Measurements from ENCODE around the gene TTC6. TPM values are rescaled to one million over a fixed set of nuclear protein-coding genes. Genes with fewer than 3 reads are reported as not detected.
A peak's percentile ranks its signal among the peaks of the same experiment; 100 is the strongest.

TTC6 gene, protein sequence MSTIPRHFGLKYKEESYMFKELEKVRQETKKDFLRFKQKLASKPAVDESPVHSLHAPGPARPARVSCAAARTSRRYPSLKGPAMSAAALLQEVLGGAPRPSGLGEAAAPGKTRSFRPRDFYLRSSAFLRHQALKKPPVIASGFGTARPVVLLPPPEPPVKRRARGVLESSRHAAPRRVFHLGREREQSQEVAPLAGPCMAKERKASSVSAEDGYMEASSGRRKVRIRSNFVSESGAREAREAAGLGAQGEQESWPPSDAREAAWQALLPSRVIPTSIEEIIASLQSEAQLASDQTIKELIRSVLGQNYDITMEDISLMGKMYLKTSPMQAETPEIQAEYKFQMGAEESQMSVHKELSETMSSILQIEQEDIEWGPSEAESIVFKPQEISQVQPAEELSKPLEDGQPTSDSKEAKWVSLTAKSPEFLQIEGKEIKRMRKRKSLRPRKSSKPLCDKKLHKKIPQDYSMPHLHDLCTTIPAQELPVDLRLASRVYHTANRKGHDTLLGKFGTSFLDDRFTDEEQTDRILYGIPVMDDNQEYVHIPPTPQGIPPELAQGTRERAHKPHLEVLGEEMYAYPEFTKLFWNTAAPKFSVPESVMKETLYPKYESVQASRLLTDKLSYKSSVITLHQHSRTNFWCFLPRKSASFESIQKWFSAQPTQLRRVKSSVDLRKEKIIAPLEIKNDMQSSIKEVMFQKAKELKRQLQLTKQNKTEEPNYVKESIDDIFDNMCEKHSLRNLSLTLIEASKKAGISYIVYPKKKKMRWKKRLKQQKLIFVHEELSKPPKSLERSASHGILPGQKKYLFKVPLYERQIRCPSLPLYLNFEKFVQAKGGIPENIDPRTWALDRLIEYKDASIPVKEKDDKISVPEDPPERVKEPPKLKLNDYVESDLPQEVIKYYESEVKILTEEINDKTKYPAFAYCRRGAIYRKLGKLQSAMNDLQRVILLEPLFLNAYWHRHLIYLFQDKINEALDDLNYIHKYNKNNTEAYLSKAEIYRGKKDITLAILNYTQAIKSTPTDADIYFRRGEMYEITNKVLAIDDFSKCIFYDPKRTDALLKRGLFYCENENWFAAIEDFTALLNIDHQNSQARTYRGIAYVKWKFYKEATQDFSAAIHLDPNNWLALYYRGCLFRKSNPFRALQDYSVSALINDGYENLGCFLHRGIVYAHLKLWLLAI (N-terminal part only)
- total RNA-seq: 10 to 100 TPM in 3 of 6 donors, 1 to 10 TPM in 3; 5.2 to 63.9 (median 10.8) TPM

DNA sequence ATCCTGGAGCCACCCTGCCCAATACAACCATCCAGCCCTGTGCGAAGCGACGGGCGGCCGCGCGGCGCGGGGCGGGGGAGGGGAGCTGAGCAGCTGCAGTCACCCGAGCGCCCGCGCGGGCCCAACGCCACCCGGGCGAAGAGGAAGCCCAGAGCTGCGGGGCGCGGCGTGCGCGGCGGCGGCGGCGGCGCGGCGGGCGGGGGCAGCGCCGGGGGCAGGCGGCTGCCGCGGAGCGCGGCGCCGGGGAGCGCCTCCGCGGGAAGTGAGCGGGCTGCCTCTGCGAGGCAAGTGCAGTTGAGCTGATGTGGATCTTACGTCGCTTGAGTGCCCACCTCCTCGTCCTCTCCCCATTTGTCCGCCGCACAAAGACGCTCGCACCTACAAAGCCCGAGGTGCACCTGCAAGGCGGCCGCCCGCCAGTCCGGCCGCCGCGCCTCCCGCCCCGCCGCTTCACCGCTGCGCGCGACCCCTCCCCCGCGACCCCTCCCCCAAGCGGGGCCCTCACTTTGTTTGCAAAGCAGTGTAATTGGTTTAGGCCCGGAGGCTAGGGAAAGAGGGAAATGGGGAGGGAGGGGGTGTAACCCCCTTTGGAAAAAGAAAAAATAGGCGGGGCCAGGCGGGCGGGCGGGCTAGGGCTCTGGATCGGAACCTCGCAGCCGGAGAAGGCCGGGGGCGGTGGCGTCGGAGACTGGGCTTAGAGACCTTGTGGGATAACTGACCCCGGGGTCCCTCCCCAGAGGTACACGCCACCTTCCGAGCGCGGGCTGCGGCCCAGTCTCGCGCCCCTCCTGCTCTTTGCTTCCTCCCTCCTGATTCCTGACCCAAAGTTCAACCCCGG, at the start of gene TTC6, which contains the start of gene FOXA1:
Gene TTC6, plus strand, starts transcription at position 659 of the 838 bp plus-strand sequence. CDS start 26,436 bp downstream, outside the sequence.
Gene FOXA1, minus strand, starts transcription at position 279 of the 838 bp plus-strand sequence. Its CDS starts 277 bp downstream, at position 2.
- Histone ChIP-seq H3K4me3 (peak within 1 kb of the TSS; percentile 27 to 62 (median 51)), H3K27me3 (peaks cover 2 to 75% (median 43%) of the 10 kb centered on the region in 4 donors), H3K4me1 (peaks cover 29 to 65% (median 41%) of the 10 kb centered on the region in 4 donors), H3K36me3 (no peaks in the 10 kb centered on the region), H3K9me3 (no peaks in the 10 kb centered on the region), H3K27ac (peak within 1 kb of the TSS; percentile 85 to 92 (median 89))
- 2 to 3% methylated on average over 31 to 59 of the region's 92 CpGs for WGBS, 2 donors
- TF ChIP-seq, protein P1, sequence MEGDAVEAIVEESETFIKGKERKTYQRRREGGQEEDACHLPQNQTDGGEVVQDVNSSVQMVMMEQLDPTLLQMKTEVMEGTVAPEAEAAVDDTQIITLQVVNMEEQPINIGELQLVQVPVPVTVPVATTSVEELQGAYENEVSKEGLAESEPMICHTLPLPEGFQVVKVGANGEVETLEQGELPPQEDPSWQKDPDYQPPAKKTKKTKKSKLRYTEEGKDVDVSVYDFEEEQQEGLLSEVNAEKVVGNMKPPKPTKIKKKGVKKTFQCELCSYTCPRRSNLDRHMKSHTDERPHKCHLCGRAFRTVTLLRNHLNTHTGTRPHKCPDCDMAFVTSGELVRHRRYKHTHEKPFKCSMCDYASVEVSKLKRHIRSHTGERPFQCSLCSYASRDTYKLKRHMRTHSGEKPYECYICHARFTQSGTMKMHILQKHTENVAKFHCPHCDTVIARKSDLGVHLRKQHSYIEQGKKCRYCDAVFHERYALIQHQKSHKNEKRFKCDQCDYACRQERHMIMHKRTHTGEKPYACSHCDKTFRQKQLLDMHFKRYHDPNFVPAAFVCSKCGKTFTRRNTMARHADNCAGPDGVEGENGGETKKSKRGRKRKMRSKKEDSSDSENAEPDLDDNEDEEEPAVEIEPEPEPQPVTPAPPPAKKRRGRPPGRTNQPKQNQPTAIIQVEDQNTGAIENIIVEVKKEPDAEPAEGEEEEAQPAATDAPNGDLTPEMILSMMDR (IDR thresholded peaks at IDR 0.05): no peak
- peak in 1 of 2 donors; percentile 53 for TF ChIP-seq POLR2AphosphoS5 (IDR thresholded peaks at IDR 0.05)
- peak in 2 of 4 donors; percentile 21 to 69 for TF ChIP-seq POLR2A (IDR thresholded peaks at IDR 0.05)
- TF ChIP-seq EP300 (IDR thresholded peaks at IDR 0.05): no peak
- ATAC-seq (ENCODE audit: low FRiP score in 2 of 2) (peak; percentile 9 to 33), DNase-seq (peak; percentile 74 to 93)

DNA sequence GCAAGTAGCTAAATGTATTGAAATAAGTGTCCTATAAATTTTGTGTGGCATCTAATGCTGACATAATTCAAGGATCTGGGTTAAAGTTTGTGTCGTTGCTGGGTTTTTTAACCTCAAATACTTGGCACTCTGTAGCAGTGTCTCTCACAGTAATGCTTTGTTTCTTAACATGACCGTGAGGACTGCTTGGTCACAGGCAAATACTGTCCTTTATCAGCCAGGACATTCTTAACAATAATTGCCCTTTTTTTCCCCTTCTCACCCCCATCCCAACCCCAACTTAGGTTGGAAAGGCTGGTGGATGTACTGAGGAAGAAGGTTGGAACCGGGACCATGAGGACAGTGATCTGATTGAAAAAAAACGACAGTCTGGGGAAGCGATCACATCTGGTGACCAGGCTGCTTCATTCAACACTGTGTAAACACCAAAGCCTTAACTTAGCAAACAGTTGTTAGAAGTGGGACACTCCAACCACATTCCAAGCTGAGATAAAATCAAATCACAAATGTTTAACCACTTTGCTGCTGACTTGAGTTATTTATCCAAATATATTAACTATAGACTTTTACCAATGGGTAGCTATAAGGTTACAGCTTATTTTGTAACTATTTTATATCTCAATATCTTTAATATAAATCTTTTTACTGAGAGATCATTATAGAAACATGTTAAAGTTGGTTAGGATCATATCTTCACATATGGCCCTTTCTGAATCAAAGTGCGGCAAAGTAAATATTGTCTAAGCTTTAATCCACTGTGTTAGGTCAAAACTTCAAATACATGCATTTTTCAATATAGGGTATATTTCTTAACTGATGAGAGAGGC, 48.6 kb upstream of the TTC6 start:
- H3K36me3 ChIP-seq: no peaks in the 10 kb centered on the region
- peak overlapping the region in 1 of 4 donors; percentile 10 for H3K4me3 ChIP-seq
- 43 to 49% methylated on average over 6 of the region's 6 CpGs for WGBS, 2 donors
- TF ChIP-seq POLR2A (IDR thresholded peaks at IDR 0.05): no peak
- TF ChIP-seq, protein P1 (IDR thresholded peaks at IDR 0.05): no peak
- TF ChIP-seq POLR2AphosphoS5 (IDR thresholded peaks at IDR 0.05): no peak
- no peak for TF ChIP-seq EP300 (IDR thresholded peaks at IDR 0.05)
- H3K27me3 ChIP-seq: no peaks in the 10 kb centered on the region
- no peaks in the 10 kb centered on the region for H3K9me3 ChIP-seq
- no peaks in the 10 kb centered on the region for H3K4me1 ChIP-seq
- ATAC-seq (ENCODE audit: low FRiP score in 2 of 2) (peak; percentile 32 to 68), DNase-seq (no peak)
- H3K27ac ChIP-seq: peak overlapping the region in 1 of 4 donors; percentile 40

DNA sequence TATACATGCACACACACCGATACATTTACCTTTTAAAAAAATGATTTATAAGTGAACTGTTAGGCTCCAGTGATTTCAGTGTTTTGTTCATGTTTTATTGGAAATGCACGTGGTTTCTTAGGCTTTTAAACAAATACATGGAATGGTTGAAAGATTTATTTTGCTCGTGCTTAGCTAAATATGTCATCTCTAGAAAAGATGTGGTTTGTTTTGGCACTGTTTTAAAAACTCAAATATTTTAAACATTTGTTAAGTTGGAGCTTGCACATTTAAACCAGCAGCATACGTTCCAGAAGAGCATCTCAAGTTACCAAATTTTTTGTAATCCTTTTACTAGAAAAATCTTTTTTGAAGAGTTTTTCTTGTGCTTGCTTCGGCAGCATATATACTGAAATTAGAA, 44.9 kb upstream of the TTC6 start:
- Histone ChIP-seq H3K9me3 (peaks cover 0 to 8% (median 0%) of the 10 kb centered on the region in 4 donors), H3K36me3 (no peaks in the 10 kb centered on the region), H3K27ac (no peak overlapping the region), H3K4me3 (no peak overlapping the region), H3K27me3 (no peaks in the 10 kb centered on the region), H3K4me1 (no peaks in the 10 kb centered on the region)
- DNase-seq (no peak), ATAC-seq (ENCODE audit: low FRiP score in 2 of 2) (no peak)
- no peak for TF ChIP-seq EP300 (IDR thresholded peaks at IDR 0.05)
- 50 to 52% methylated on average over 5 of the region's 5 CpGs for WGBS, 2 donors

DNA sequence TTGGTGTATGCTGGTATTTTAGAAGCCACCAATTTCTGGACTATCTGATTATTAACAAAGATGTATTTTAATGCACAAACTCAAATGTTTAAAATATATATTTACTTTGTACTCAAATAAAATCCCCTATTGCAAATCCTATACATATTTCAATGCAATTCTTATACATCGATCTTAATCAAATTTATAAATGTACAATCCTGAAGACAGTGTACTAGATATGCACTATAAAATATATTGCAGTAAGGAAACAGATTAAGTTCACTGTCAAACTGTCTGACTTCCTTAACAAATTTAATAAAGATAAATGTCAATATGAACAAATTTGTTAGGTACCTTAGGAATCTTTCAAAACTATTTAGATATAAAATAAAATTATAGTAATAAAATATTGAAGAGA, 44.3 kb upstream of the TTC6 start:
- no peak for DNase-seq
- peaks cover 0 to 8% (median 0%) of the 10 kb centered on the region in 4 donors for H3K9me3 ChIP-seq
- H3K27me3 ChIP-seq: no peaks in the 10 kb centered on the region
- no peak for ATAC-seq (ENCODE audit: low FRiP score in 2 of 2)
- no peak overlapping the region for H3K4me3 ChIP-seq
- no peak for TF ChIP-seq POLR2A (IDR thresholded peaks at IDR 0.05)
- TF ChIP-seq, protein P1 (IDR thresholded peaks at IDR 0.05): no peak
- no peak for TF ChIP-seq POLR2AphosphoS5 (IDR thresholded peaks at IDR 0.05)
- no peaks in the 10 kb centered on the region for H3K4me1 ChIP-seq
- H3K27ac ChIP-seq: no peak overlapping the region
- 83 to 91% methylated on average over 1 of the region's 1 CpG for WGBS, 2 donors
- H3K36me3 ChIP-seq: no peaks in the 10 kb centered on the region
